HG02623 (cell line): ENCODE results near the gene CEP72.
"Not testable (repeated sequence)": the region's sequence is repeated elsewhere in the genome, so short reads cannot be mapped to it uniquely, and the experiment has no call there.

Experiments used
- ATAC-seq: cut with Tn5 transposase; IDR thresholded peaks from one replicate; pipeline ENCODE4 v1.9.1; 2021; ENCODE audit warnings: moderate library complexity; ENCODE audit not compliant: unreplicated experiment

CEP72 gene

DNA sequence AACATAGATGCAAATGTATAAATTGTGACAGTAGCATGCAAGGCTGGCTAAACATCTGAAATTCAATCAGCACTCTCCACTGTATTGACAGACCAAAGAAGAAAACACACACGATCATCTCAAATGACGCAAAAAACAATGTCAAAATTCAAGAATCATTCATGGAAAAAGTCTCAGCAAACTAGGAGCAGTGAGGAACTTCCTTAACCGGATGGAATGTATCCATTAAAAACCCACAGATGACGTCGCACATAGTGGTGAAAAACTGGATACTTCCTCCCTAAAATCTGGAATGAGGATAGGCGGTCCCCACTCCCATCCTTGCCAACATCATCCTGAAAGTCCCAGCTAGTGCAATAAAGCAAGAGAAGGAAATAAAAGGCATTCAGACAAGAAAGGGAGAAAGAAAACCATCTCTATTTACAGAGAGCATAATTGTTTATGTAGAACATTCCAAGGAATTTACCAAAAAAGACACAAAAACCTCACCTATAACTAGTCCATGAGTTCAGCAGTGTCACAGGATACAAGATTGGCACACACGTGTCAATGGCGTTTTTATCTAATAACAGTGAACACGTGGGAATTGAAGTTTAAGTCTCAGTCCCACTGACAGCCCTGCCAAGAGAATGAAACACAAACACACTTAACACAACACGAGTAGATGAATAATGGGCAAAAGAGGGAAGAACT, 14.1 kb upstream of the CEP72 start:
- no peak for ATAC-seq

DNA sequence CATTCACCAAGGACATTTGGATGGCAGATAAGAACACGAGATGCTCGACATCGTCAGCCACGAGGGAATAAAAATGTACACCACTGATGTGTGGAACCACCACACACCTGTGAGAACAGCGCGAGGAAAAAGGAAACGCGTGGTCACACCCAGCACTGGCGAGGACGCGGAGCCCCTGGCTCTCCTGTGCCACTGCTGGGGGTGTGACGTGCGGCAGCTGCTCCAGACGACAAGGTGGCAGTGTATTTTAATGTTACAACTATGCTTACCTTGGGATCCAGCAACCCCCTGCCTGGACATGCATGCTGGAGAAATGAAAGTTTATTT, 13.6 kb upstream of the CEP72 start:
- ATAC-seq = no peak

- no peak for ATAC-seq
These were observed 11.1 kb upstream of the CEP72 start for GRCh38 chr5:600886-601541.

DNA sequence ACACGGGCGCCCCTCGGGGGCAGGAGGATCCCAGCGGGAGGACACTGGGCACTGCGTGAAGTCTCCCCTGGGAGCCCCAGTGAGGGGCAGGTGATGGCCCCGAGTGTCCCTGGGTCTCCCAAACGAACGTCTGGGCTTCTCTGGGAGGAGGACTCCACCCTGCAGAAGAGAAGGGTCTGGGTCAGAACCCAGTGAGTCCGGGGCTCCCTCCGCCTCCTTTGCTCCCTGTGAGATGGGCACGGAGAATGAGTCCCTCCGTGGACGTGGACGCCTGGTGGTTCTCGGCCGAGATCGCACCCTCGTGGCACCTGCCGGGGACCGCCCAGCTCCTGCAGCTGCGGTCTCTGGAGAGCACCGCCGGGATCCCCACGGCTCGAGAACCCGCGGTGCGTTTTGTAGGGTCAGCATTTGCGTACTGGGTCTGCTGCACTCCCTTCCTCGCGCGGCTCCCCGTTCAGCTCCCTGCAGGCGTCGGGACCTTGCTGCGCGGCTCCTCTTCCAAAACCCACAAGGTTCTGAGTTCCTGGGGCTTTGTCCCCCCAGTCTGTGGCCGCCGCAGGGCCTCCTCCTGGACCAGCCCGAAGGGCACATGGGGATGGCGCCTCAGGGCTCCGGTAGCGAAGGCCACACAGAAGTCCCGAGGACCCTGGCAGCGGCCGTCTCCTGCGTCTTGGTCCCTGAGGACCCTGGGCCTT, 10.2 kb upstream of the CEP72 start:
- ATAC-seq = no peak

GRCh38 chr5:602466-603035, 9.6 kb upstream of the CEP72 start:
- ATAC-seq = no peak

- ATAC-seq = no peak
These were observed 8.8 kb upstream of the CEP72 start for GRCh38 chr5:603081-603998.

DNA sequence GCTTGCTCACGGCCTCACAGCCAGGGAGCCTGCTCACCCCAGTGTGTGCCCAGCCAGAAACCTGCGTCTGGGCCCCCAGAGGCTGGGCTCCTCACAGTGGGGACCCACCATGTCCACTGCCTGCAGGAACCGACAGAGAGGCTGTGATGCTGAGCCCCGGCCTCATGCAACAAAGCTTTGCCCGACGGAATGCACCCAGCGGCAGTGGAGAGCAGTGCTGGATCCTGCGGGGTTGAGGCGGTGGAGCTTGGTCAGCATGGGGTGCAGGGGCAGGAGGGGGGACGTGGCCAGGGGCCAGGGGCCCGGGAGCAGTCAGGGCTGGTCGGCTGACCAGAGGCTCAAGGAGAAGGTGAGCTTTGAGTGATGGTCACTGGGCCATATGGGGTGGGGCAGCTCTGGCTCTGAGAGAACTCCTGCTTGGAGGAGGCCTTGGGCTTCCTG, 7.7 kb upstream of the CEP72 start:
- no peak for ATAC-seq

GRCh38 chr5:605090-605489, 7.0 kb upstream of the CEP72 start:
- ATAC-seq = not testable (repeated sequence)

- no peak for ATAC-seq
These were observed 6.1 kb upstream of the CEP72 start for GRCh38 chr5:606061-606460.

DNA sequence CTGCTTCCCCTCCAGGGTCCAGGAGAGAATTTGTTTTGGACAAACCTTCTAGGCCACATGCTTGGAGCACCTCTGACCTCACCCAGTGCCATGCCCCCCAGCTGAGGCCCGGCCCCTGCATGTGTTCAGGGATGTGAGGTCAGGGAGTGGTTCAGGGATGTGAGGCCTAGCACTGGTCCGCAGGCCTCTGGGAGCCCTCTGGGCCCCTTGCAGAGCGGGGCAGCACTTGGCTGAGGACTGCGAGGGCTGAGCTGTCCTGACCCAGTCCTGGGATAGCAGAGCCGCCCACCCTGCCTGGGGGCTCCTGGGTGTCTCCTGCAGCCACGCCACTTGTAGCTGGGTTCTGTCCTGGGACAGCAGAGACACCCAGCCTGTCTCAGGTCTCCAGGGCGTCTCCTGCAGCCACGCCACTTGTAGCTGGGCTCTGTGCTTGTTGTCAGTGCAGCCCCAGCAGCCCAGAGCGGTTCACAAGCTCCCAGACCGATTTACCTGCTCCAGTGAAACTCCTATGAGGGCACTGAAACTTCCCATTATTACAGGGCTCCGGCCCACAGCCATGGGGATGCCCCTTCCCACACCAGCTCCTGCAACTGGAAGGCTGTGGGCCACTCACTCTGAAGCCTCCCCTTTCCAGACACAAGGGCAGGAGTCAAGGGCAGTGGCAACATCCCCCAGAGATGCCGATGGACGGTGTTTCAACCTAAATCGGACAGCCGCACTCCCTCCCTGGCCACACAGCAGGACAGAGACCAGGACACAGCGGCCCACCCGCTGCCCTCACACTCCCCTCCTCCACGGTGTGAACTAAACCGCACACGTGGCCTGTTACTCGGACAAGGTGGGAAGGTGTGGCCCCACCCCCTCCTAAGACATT, 5.4 kb upstream of the CEP72 start:
- ATAC-seq = no peak

DNA sequence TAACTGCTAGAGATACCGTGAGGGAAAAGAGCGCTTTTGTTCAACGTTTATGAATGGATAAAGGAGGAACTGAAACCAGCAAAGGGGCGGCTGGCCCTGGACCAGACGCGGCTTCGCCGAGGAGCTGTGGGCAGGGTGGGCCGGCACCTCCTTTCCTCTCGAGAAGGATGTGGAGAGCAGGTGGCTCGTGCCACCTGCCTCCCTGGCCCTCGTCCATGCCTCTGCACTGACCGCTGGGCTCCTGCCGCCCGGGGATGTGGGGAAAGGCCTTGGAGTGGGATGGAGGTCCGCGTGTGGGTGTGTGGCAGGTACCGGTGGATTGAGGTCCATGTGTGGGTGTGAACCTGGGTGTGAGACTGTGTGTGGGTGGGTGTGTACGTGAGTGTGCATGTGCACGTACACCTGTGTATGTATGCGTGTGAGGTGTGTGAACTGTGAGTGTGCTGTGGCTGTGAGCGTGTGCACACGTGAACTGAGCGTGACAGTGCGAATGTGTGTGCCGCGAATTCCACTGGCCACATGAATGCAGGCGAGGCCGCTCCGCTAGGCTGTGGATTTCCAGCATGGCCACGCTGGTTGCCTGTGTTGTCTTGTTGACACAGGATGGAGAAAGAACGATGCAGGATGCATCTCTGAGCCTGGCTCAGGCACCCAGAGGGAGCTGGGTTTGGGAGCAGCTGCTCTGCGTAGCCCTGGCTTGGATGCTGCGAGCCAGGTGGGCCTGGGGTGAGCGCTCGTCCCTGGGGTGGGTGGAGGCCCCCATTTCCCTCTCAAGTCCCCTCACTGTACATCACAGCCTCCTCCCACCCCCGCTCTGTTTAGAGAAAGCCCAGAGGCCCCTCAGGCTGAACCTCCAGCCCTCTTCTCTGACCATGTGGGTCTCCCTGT, 4.4 kb upstream of the CEP72 start:
- ATAC-seq = peak; percentile 36

- no peak for ATAC-seq
These were observed 3.4 kb upstream of the CEP72 start for GRCh38 chr5:608429-609370.

DNA sequence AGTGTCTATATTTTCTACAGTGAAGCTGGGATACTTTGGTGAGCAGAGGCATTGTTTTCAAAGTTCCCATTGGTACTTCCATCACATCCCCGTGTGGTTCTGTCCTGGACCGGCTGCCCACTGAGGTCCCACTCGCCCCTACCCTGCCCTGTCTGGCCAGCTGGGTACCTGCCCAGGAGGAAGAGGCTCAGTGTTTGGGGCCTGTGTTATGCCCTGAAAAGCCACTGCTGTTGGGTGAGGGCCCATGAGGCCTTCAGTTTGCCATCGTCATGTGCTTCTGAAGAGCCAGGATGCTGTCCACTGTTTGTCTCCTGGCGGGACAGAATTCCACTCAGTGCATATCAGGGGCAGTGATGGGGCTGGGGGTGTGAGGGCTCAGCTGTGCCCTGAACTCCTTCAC, 2.6 kb upstream of the CEP72 start:
- ATAC-seq = no peak

DNA sequence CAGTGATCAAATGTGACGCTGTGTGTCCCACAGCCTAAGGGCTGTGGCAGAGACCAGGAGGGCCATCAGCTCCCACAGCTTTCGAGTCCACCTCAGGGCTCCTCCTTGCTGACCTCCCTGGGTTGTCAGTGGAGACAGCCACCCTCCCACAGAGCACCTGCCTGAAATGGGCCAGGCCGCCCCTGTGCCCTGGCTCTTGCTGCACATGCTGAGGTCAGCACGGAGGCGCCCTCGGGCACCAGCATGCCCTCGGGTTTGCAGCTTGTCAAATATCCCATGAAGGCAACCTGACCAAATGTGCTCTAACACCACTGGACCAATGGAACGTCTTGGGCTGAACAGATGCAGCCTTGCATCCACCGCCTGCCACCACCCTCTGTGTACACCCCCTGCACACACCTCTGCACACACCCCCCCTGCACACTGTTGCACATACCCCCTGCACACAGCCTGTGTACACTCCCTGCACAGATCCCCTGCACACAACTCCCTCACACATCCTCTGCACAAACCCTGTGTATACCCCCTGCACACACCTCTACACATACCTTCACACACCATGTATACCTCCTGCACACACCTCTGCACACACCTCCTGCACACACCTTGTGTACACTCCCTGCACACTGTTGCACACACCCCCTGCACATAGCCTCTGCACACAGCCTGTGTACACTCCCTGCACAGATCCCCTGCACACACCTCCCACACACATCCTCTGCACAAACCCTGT, 2.0 kb upstream of the CEP72 start:
- no peak for ATAC-seq

DNA sequence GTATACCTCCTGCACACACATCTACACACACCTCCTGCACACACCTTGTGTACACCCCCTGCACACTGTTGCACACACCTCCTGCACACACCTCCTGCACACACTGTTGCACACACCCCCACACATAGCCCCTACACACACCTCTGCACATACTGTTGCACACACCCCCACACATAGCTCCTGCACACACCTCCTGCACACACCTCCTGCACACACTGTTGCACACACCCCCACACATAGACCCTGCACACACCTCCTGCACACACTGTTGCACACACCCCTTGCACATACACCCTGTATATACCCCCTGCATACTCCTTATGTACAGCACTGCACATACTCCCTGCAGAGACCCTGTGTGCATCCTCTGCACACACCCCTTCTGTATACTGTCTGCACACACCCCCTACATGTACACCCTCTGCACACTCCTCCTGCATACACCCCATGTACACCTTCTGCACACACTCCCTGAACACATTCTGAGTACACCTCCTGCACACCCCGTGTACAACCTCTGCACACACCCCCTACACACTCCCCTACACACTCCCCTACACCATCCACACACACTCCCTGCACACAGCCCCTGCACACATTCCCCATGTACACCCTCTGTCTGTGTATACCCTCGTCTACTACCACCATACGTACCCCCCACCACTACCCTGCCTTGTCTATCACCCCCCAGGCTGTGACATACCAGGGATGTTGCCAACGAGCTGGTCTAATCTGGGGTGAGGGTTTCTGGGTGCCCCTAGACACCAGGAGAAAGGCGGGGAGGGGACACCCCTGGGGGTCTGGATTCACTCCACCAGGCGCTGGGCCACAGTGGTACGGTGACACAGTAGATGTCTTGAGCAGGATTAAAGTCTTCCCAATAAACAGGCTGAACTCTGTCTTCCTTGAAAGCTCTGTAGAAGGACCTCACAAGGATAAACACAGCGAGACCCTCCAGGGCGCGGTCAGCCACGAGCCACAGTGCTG, 1.1 kb upstream of the CEP72 start:
- no peak for ATAC-seq
